ENCODE measurements around the gene TRIM72.
"Not testable (repeated sequence)": the region's sequence is repeated elsewhere in the genome, so short reads cannot be mapped to it uniquely, and the experiment has no call there.

TRIM72 gene

DNA sequence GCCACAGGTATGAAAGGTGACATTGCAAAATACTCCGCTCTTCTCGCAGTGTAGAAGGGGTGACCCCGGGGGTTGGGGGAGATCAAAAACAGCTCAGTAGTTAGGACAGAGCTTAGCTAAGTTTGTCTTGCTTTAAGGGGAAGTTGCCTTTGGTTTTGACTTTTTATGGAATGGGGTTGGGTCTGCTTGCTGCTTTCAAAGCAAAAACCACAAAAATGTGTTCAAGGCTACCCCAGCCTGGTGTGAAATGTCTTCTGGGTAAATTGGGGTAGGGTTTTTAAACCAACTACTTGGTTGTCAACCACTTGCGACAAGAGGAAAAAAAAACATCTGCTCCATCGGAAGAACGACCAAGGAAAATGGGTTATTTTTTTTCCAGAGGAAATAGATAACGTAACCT, 27.7 kb upstream of the TRIM72 start:
- no peaks in the 10 kb centered on the region for H3K27me3 Mint-ChIP-seq

GRCh38 chr16:31186930-31187807, 26.8 kb upstream of the TRIM72 start:
- no peak overlapping the region for H3K4me3 Mint-ChIP-seq
- H3K27ac Mint-ChIP-seq: peak overlapping the region; percentile 53
- peaks cover 77 to 92% of the 10 kb centered on the region in 2 donors for H3K36me3 Mint-ChIP-seq
- H3K4me1 Mint-ChIP-seq: peaks cover 48 to 85% of the 10 kb centered on the region in 2 donors
- no peak for DNase-seq
- no peak for ATAC-seq (replicated peaks)
- H3K27me3 Mint-ChIP-seq: no peaks in the 10 kb centered on the region
- H3K9me3 Mint-ChIP-seq: no peaks in the 10 kb centered on the region

More for the DNA sequence above, 27.7 kb upstream of the TRIM72 start:
- DNase-seq (no peak), ATAC-seq (replicated peaks) (no peak)
- H3K4me3 Mint-ChIP-seq: no peak overlapping the region
- peak overlapping the region; percentile 17 for H3K27ac Mint-ChIP-seq
- H3K9me3 Mint-ChIP-seq: no peaks in the 10 kb centered on the region
- H3K36me3 Mint-ChIP-seq: peaks cover 79 to 93% of the 10 kb centered on the region in 2 donors
- peaks cover 47 to 86% of the 10 kb centered on the region in 2 donors for H3K4me1 Mint-ChIP-seq

- no peak for ATAC-seq (replicated peaks)
- no peaks in the 10 kb centered on the region for H3K27me3 Mint-ChIP-seq
- no peak overlapping the region for H3K4me3 Mint-ChIP-seq
- H3K9me3 Mint-ChIP-seq: no peaks in the 10 kb centered on the region
- H3K4me1 Mint-ChIP-seq: peaks cover 44 to 79% of the 10 kb centered on the region in 2 donors
- H3K27ac Mint-ChIP-seq: peak overlapping the region; percentile 14
- H3K36me3 Mint-ChIP-seq: peaks cover 70 to 87% of the 10 kb centered on the region in 2 donors
- no peak for DNase-seq
These were observed 26.1 kb upstream of the TRIM72 start for GRCh38 chr16:31187808-31188189.

DNA sequence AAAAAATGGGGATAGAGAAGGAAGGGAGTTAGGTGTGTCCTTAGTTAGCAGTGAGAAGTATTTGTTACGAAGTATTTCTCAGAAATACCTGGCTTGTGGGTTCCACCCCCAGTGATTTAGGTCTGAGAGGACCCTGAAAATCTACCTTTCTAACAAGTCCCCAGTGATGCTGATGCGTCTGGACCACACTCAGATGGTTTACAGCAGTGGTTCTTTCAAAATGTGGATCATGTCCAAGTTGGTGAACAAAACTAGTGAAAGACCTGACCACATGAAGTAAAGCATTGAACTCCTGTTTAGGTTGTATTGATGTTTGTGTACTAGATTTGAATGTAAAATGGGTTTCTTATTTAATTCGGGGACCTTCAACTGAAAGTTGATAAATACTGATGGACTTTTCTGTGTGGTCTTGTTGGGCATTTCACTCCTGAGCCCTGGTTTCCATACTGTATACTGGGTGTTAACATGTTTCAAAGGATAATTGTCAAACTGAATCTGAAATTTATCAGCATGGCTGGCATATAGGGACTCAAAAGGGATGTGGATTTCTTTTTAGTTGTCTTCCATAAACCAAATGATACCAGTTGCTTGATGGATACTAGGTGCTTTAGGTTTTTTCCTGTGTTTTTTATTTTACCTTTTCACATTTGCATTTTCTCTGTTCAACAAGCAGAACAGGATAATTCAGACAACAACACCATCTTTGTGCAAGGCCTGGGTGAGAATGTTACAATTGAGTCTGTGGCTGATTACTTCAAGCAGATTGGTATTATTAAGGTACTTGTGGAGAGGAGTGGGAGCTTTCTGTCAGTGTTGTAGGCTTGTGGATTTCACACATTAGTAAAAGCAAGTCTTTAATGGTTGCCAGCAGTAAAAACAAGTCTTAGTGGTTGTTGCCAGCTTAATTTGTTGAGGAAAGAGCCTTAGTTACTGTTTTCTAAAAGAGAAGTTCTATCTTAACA, 25.2 kb upstream of the TRIM72 start:
- Mint-ChIP-seq H3K27me3 (no peaks in the 10 kb centered on the region), H3K27ac (peak overlapping the region; percentile 17), H3K4me3 (no peak overlapping the region), H3K9me3 (no peaks in the 10 kb centered on the region), H3K36me3 (peaks cover 67 to 85% of the 10 kb centered on the region in 2 donors), H3K4me1 (peaks cover 42 to 74% of the 10 kb centered on the region in 2 donors)
- no peak for ATAC-seq (replicated peaks)
- no peak for DNase-seq

DNA sequence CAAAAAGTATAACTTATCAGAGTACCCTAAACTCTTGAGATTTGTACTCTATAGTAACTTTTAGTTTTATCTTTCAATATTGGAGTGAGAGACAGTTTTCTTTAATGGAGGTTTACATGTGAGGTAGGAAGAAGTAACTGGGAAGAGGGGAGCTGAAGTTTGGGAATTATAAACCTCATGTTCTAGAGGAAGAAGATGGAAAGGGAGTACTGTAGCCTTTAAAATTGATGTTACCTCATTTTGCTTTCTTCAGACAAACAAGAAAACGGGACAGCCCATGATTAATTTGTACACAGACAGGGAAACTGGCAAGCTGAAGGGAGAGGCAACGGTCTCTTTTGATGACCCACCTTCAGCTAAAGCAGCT, 24.5 kb upstream of the TRIM72 start:
- peaks cover 40 to 72% of the 10 kb centered on the region in 2 donors for H3K4me1 Mint-ChIP-seq
- ATAC-seq (replicated peaks) (no peak), DNase-seq (no peak)
- no peak overlapping the region for H3K4me3 Mint-ChIP-seq
- H3K9me3 Mint-ChIP-seq: no peaks in the 10 kb centered on the region
- peaks cover 70 to 87% of the 10 kb centered on the region in 2 donors for H3K36me3 Mint-ChIP-seq
- no peaks in the 10 kb centered on the region for H3K27me3 Mint-ChIP-seq
- no peak overlapping the region for H3K27ac Mint-ChIP-seq

DNA sequence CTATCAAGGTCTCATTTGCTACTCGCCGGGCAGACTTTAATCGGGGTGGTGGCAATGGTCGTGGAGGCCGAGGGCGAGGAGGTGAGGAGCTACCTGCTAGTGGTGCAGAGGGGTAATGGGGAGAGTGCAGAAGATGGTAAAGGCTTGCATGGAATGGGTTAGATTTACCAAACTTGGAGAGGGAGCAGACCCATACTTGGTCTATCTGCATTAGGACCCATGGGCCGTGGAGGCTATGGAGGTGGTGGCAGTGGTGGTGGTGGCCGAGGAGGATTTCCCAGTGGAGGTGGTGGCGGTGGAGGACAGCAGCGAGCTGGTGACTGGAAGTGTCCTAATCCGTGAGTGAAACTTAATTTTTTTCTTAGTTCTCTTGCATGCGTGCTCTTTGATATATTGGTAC, 23.9 kb upstream of the TRIM72 start:
- H3K36me3 Mint-ChIP-seq: peaks cover 66 to 85% of the 10 kb centered on the region in 2 donors
- ATAC-seq (replicated peaks) (no peak), DNase-seq (no peak)
- no peaks in the 10 kb centered on the region for H3K9me3 Mint-ChIP-seq
- peak overlapping the region; percentile 34 for H3K27ac Mint-ChIP-seq
- H3K4me3 Mint-ChIP-seq: peak overlapping the region in 1 of 2 donors; percentile 27
- no peaks in the 10 kb centered on the region for H3K27me3 Mint-ChIP-seq
- H3K4me1 Mint-ChIP-seq: peaks cover 36 to 67% of the 10 kb centered on the region in 2 donors

DNA sequence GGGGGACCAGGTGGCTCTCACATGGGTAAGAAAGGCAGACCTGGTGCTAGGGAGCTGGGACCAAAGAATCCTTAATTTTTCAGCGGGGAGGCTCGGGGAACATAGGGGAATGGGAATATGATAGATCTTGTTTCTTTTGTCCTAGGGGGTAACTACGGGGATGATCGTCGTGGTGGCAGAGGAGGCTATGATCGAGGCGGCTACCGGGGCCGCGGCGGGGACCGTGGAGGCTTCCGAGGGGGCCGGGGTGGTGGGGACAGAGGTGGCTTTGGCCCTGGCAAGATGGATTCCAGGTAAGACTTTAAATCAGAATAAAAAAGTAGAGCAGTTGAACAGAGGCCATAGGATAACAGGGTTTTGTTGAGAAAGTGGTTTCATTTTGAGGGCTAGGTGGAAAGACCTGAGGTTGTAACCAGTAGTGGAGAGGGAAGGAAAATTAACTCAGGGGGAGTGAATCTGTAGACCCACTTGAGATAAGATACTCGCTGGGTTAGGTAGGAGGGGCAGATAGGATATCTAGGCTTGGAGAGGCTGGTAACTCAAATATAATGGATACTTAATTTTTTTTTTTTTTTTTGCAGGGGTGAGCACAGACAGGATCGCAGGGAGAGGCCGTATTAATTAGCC, 23.0 kb upstream of the TRIM72 start:
- Mint-ChIP-seq H3K36me3 (peaks cover 60 to 82% of the 10 kb centered on the region in 2 donors), H3K27ac (peak overlapping the region; percentile 71), H3K4me3 (no peak overlapping the region)

GRCh38 chr16:31191697-31192428, 22.1 kb upstream of the TRIM72 start:
- Mint-ChIP-seq H3K36me3 (peaks cover 59 to 79% of the 10 kb centered on the region in 2 donors), H3K9me3 (no peaks in the 10 kb centered on the region), H3K4me1 (peaks cover 27 to 55% of the 10 kb centered on the region in 2 donors), H3K4me3 (no peak overlapping the region), H3K27ac (peak overlapping the region; percentile 73), H3K27me3 (no peaks in the 10 kb centered on the region)
- DNase-seq (no peak), ATAC-seq (replicated peaks) (no peak)

More for the DNA sequence above, 23.0 kb upstream of the TRIM72 start:
- no peaks in the 10 kb centered on the region for H3K9me3 Mint-ChIP-seq
- no peaks in the 10 kb centered on the region for H3K27me3 Mint-ChIP-seq
- peaks cover 31 to 59% of the 10 kb centered on the region in 2 donors for H3K4me1 Mint-ChIP-seq
- ATAC-seq (replicated peaks) (no peak), DNase-seq (no peak)

GRCh38 chr16:31192856-31193642, 20.9 kb upstream of the TRIM72 start:
- no peak for DNase-seq
- Mint-ChIP-seq H3K9me3 (no peaks in the 10 kb centered on the region), H3K27ac (no peak overlapping the region), H3K4me3 (no peak overlapping the region), H3K36me3 (peaks cover 50 to 72% of the 10 kb centered on the region in 2 donors), H3K4me1 (peaks cover 21 to 45% of the 10 kb centered on the region in 2 donors), H3K27me3 (no peaks in the 10 kb centered on the region)
- ATAC-seq (replicated peaks): no peak

DNA sequence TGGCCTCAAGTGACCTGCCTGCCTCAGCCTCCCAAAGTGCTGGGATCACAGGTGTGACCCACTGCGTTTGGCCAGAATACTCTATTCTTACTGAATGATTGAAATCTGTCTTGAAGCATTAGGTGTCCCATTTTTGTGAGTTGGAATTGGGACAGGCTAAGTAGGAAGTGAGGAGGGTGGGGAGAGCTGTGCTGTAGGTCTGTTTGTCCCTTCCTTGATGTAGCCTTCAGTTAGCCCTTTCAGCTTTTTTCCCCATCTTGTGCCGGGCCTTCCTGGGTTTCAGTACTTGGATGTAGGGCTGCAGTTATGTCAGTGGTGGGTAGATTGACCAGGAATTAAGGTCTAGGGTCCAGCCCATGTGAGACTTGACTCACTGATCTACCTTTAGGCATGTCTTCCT, 20.0 kb upstream of the TRIM72 start:
- Mint-ChIP-seq H3K27me3 (no peaks in the 10 kb centered on the region), H3K27ac (peak overlapping the region; percentile 59), H3K4me1 (peaks cover 24 to 50% of the 10 kb centered on the region in 2 donors), H3K9me3 (no peaks in the 10 kb centered on the region), H3K36me3 (peaks cover 52 to 70% of the 10 kb centered on the region in 2 donors), H3K4me3 (no peak overlapping the region)
- no peak for ATAC-seq (replicated peaks)
- DNase-seq: no peak

DNA sequence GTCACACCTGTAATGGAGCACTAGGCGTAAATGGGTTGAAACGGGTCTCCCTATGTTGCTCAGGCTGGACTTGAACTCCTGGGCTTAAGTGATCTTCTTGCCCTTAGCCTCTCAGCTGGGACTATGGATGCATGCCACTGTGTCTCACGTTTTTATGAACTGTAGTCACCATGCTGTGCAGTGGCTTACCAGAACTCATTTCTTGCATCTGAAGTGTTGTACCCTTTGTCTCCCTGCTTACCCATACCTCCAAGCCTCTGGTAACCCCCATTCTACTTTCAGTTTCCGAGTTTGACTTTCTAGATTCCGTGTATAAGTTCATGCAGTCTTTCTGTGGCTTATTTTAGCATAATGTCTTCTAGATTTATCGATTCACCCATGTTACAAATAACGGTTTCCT, 19.0 kb upstream of the TRIM72 start:
- H3K9me3 Mint-ChIP-seq: no peaks in the 10 kb centered on the region
- peak overlapping the region; percentile 47 for H3K27ac Mint-ChIP-seq
- peaks cover 31 to 54% of the 10 kb centered on the region in 2 donors for H3K4me1 Mint-ChIP-seq
- no peak for ATAC-seq (replicated peaks)
- no peaks in the 10 kb centered on the region for H3K27me3 Mint-ChIP-seq
- H3K4me3 Mint-ChIP-seq: no peak overlapping the region
- H3K36me3 Mint-ChIP-seq: peaks cover 51 to 68% of the 10 kb centered on the region in 2 donors
- no peak for DNase-seq

DNA sequence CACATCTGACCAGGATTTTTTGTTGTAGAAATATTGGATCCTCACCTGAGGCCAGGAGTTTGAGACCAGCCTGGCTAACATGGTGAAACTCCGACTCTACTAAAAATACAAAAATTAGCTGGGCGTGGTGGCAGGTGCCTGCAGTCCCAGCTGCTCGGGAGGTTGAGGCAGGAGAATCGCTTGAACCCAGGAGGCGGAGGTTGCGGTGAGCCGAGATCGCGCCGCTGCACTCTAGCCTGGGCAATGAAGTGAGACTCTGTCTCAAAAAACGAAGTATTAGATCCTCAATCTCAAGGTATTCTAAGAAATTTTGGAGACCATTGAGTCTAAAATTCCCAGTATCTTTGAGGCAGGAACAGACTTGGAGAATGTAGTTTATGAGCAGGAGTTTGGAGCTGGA, 18.1 kb upstream of the TRIM72 start:
- Mint-ChIP-seq H3K4me1 (peaks cover 25 to 50% of the 10 kb centered on the region in 2 donors), H3K27ac (peak overlapping the region; percentile 77), H3K36me3 (peaks cover 44 to 61% of the 10 kb centered on the region in 2 donors)
- ATAC-seq (replicated peaks); H3K27me3 Mint-ChIP-seq; DNase-seq; H3K4me3 Mint-ChIP-seq; H3K9me3 Mint-ChIP-seq: not testable (repeated sequence)

Data from stimulated activated naive B cell treated with anti-CD40 and anti-IgM and Interleukin-4, amounts not matched to agents 10 μg/mL and 1 μg/mL and 100 μg/mL, for 72 hours (primary cell).